HG03521 (cell line): ENCODE results near the gene CYP20A1.

Experiments
- ATAC-seq: cut with Tn5 transposase; IDR thresholded peaks from one replicate; pipeline ENCODE4 v1.9.1; 2021; ENCODE audit warnings: mild to moderate bottlenecking, moderate library complexity; ENCODE audit not compliant: unreplicated experiment

The CYP20A1 gene

GRCh38 chr2:203352604-203353255, 113.9 kb downstream of the CYP20A1 start:
- no peak for ATAC-seq

GRCh38 chr2:203354966-203355365, 116.1 kb downstream of the CYP20A1 start:
- ATAC-seq, result no peak
